Hepatocyte (in vitro differentiated cells): ENCODE data around the gene ARMC10. TPM values are rescaled to one million over a fixed set of nuclear protein-coding genes. Genes with fewer than 3 reads are reported as not detected.

Source experiments
- DNase-seq: peaks from one replicate; pipeline ENCODE4 v3.0.0-alpha.2; 2016; ENCODE audit warnings: low spot score
- H2AFZ ChIP-seq: fragments of 200-600 bp; sonication (generic); 2 replicates; pipeline ENCODE4 v1.6.0; 2016; ENCODE audit warnings: antibody characterized with exemption, mild to moderate bottlenecking
- H3K27ac ChIP-seq: fragments of 200-600 bp; sonication (generic); 2 replicates; pipeline ENCODE4 v1.5.1; 2016; ENCODE audit warnings: mild to moderate bottlenecking
- H3K27me3 ChIP-seq: fragments of 200-600 bp; sonication (generic); 2 replicates; pipeline ENCODE4 v1.6.1; 2016
- H3K36me3 ChIP-seq: fragments of 200-600 bp; sonication (generic); replicated peaks from 2 replicates; pipeline ENCODE4 v1.5.1; 2016; ENCODE audit warnings: low read depth; ENCODE audit not compliant: insufficient read depth
- H3K4me1 ChIP-seq: fragments of 200-600 bp; sonication (generic); 2 replicates; pipeline ENCODE4 v1.5.1; 2016; ENCODE audit warnings: mild to moderate bottlenecking, moderate library complexity; ENCODE audit not compliant: insufficient read depth
- H3K4me2 ChIP-seq: fragments of 200-600 bp; sonication (generic); 2 replicates; pipeline ENCODE4 v1.6.0; 2016
- H3K4me3 ChIP-seq: fragments of 200-600 bp; sonication (generic); 2 replicates; pipeline ENCODE4 v1.5.1; 2016; ENCODE audit warnings: mild to moderate bottlenecking
- H3K79me2 ChIP-seq: fragments of 200-600 bp; sonication (generic); 2 replicates; pipeline ENCODE4 v1.6.0; 2017; ENCODE audit warnings: mild to moderate bottlenecking
- H3K9me2 ChIP-seq: fragments of 200-600 bp; sonication (generic); replicated peaks from 2 replicates; pipeline ENCODE4 v1.6.0; 2017; ENCODE audit warnings: mild to moderate bottlenecking; ENCODE audit not compliant: insufficient read depth
- H3K9me3 ChIP-seq: fragments of 200-600 bp; sonication (generic); 2 replicates; pipeline ENCODE4 v1.5.1; 2016; ENCODE audit warnings: low read depth, mild to moderate bottlenecking
- H4K20me1 ChIP-seq: fragments of 200-600 bp; sonication (generic); 2 replicates; pipeline ENCODE4 v1.6.0; 2016; ENCODE audit warnings: mild to moderate bottlenecking; ENCODE audit not compliant: insufficient read depth, poor library complexity, severe bottlenecking
- EZH2 ChIP-seq: fragments of 200-600 bp; sonication (generic); IDR thresholded peaks from 2 replicates; pipeline ENCODE4 v1.6.1; 2016; ENCODE audit warnings: antibody characterized with exemption, mild to moderate bottlenecking, borderline replicate concordance
- EZH2phosphoT487 ChIP-seq: fragments of 200-600 bp; sonication (generic); IDR thresholded peaks from one replicate; pipeline ENCODE4 v1.6.1; 2018; ENCODE audit warnings: antibody characterized with exemption, mild to moderate bottlenecking, low read depth, moderate library complexity; ENCODE audit not compliant: unreplicated experiment, severe bottlenecking
- WGBS: methylation state at CpG from one replicate; pipeline ENCODE4 v1.1.6; 2016; ENCODE audit warnings: low lambda C conversion rate; ENCODE audit errors: missing lambda C conversion rate; 5-methylcytosine and 5-hydroxymethylcytosine counted together
- polyA plus RNA-seq: library from polyadenylated mRNA; unstranded; fragments of >200 nt; fragmentation: Nextera tagmentation; extraction: Ambion mirVana; gene quantifications from 2 replicates; pipeline ENCODE4 v1.2.1, GENCODE V29; 2016
- total RNA-seq: library from RNA; depleted of rRNA; stranded (reverse); fragments of >200 nt; gene quantifications from 2 replicates; pipeline ENCODE4 v1.2.3, GENCODE V29; 2014
- TF ChIP-seq, protein P1 (sequence below): fragments of 200-600 bp; sonication (generic); IDR thresholded peaks from 2 replicates; pipeline ENCODE4 v1.5.1; 2016; ENCODE audit warnings: antibody characterized with exemption, mild to moderate bottlenecking; ENCODE audit not compliant: poor library complexity

Gene ARMC10
- total and polyA plus RNA-seq, 2 experiments from 2014 or later, result 27.2 to 33.5 TPM

DNA sequence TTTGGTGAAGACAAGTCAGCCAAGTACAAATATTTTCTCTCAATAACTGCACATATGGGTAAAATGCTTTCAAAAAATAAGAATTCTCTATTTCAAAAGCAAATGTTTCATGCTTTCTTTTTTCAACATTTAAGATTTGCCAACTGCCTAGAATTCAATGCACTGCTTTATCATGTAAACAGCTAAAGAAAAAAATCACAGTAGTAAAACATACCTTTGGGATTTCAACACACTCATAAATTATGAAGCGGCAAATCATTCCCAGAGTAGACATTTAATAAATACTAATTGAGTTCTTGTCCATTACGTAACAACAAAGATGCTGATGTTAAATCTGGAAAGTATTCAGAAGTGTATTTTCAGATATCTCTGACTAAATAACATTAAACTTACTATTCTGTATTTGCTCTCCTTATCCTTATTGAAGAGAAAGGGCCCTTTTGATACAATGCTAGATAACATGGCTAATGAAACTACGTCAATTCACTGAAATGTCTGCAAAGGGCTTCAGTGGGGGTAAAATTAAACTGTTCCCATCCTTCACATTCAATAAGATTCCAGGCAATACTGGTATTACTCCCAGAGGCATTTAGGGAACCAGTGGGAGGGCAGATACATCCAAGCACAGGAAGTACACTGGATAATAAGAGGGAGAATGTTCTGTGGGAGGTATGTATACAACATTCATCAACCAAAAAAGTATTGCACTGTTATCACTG lies 60.1 kb downstream of the ARMC10 start:
- no peaks in the 10 kb centered on the region for H3K27me3 ChIP-seq
- H2AFZ ChIP-seq, result no peak overlapping the region
- TF ChIP-seq, protein P1, sequence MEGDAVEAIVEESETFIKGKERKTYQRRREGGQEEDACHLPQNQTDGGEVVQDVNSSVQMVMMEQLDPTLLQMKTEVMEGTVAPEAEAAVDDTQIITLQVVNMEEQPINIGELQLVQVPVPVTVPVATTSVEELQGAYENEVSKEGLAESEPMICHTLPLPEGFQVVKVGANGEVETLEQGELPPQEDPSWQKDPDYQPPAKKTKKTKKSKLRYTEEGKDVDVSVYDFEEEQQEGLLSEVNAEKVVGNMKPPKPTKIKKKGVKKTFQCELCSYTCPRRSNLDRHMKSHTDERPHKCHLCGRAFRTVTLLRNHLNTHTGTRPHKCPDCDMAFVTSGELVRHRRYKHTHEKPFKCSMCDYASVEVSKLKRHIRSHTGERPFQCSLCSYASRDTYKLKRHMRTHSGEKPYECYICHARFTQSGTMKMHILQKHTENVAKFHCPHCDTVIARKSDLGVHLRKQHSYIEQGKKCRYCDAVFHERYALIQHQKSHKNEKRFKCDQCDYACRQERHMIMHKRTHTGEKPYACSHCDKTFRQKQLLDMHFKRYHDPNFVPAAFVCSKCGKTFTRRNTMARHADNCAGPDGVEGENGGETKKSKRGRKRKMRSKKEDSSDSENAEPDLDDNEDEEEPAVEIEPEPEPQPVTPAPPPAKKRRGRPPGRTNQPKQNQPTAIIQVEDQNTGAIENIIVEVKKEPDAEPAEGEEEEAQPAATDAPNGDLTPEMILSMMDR, result no peak
- TF ChIP-seq EZH2 (no peak), EZH2phosphoT487 (no peak)
- no peaks in the 10 kb centered on the region for H3K9me3 ChIP-seq
- no peaks in the 10 kb centered on the region for H3K36me3 ChIP-seq
- no peaks in the 10 kb centered on the region for H4K20me1 ChIP-seq
- no peak for DNase-seq
- H3K4me2 ChIP-seq, result no peak overlapping the region
- peaks cover 38% of the 10 kb centered on the region for H3K79me2 ChIP-seq
- H3K4me1 ChIP-seq, result peaks cover 17% of the 10 kb centered on the region
- WGBS, result 73% methylated on average over 3 of the region's 3 CpGs
- H3K9me2 ChIP-seq, result no peaks in the 10 kb centered on the region
- H3K27ac ChIP-seq, result no peak overlapping the region
- H3K4me3 ChIP-seq, result no peak overlapping the region

DNA sequence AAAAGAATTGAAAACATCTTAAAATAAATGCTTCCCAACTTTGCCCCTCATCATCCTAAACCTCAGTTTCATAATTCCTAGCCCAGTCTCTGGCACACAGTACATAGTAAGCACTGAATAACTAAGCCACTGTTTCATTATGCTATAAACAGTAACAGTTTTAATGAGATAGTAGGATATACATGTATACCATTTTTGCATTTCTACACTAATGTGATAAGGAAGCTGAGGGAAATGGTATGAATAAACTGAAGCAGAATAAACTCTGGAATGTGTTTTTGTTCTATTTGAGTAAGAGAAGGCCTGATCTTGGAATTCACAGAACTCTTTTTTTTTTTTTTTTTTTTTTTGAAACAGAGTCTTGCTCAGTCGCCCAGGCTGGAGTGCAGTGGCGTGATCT lies 65.1 kb downstream of the ARMC10 start:
- TF ChIP-seq, protein P1, result no peak
- TF ChIP-seq EZH2, result no peak
- TF ChIP-seq EZH2phosphoT487, result no peak
- Histone ChIP-seq H3K9me2 (no peaks in the 10 kb centered on the region), H3K36me3 (no peaks in the 10 kb centered on the region), H2AFZ (no peak overlapping the region), H3K79me2 (peaks cover 40% of the 10 kb centered on the region), H3K4me2 (no peak overlapping the region), H4K20me1 (no peaks in the 10 kb centered on the region), H3K9me3 (no peaks in the 10 kb centered on the region), H3K4me1 (peaks cover 6% of the 10 kb centered on the region), H3K27ac (no peak overlapping the region), H3K4me3 (no peak overlapping the region), H3K27me3 (no peaks in the 10 kb centered on the region)
- WGBS, result 96% methylated on average over 2 of the region's 2 CpGs
- no peak for DNase-seq

DNA sequence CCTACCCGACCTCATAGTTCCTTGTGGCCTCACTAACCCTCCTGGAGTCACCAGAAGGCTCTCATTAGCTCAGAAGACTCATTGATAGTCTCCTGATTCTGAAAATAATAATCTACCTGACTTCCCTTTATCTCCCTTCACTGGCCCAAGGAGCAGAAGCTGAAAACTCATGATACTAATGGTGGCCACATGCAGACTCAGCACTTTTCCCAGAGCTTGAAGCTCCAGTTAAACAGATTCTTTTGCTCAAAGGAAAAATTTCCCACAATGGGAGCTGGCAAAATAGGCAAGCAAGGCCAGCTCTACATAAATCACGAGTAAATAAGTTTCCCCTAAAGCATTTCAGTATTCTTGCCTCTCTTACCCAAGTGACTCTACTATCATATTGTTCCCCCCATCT lies 65.7 kb downstream of the ARMC10 start:
- H3K27ac ChIP-seq, result no peak overlapping the region
- WGBS, result 89% methylated on average over 2 of the region's 2 CpGs

More for the DNA sequence above, 65.7 kb downstream of the ARMC10 start:
- Histone ChIP-seq H3K4me1 (no peaks in the 10 kb centered on the region), H3K9me2 (no peaks in the 10 kb centered on the region), H2AFZ (no peak overlapping the region), H3K27me3 (no peaks in the 10 kb centered on the region), H4K20me1 (no peaks in the 10 kb centered on the region), H3K9me3 (no peaks in the 10 kb centered on the region), H3K36me3 (no peaks in the 10 kb centered on the region), H3K79me2 (peaks cover 46% of the 10 kb centered on the region), H3K4me2 (no peak overlapping the region), H3K4me3 (no peak overlapping the region)
- TF ChIP-seq EZH2, result no peak
- TF ChIP-seq, protein P1, result no peak
- no peak for TF ChIP-seq EZH2phosphoT487
- DNase-seq, result no peak
